DND-41 (cell line): ENCODE data around the gene FYB2.

Source experiments
- ATAC-seq: fragments of 200-7000 bp; cut with Tn5 transposase; 3 replicates; pipeline ENCODE4 v1.9.1; 2021; ENCODE audit warnings: low read depth; ENCODE audit not compliant: insufficient read depth
- DNase-seq: peaks from one replicate; pipeline ENCODE4 v3.0.0-alpha.2; 2020
- H2AFZ ChIP-seq: 2 replicates; pipeline ENCODE4 v1.6.0; 2012; ENCODE audit warnings: low read depth, low read length
- H3K27ac ChIP-seq: 2 replicates; pipeline ENCODE4 v1.5.1; 2012; ENCODE audit warnings: low read length, inconsistent platforms
- H3K27me3 ChIP-seq: fragments of 200-600 bp; sonication (generic); 2 replicates; pipeline ENCODE4 v1.6.0; 2012; ENCODE audit warnings: low read length, mild to moderate bottlenecking, inconsistent platforms; ENCODE audit not compliant: insufficient read depth, poor library complexity
- H3K36me3 ChIP-seq: 2 replicates; pipeline ENCODE4 v1.5.1; 2012; ENCODE audit warnings: low read length, inconsistent platforms; ENCODE audit not compliant: insufficient read depth
- H3K4me1 ChIP-seq: 2 replicates; pipeline ENCODE4 v1.5.1; 2012; ENCODE audit warnings: mild to moderate bottlenecking, low read length; ENCODE audit not compliant: insufficient read depth
- H3K4me2 ChIP-seq: 2 replicates; pipeline ENCODE4 v1.6.0; 2012; ENCODE audit warnings: mild to moderate bottlenecking, moderate library complexity, low read length, inconsistent platforms; ENCODE audit not compliant: insufficient read depth
- H3K4me3 ChIP-seq, 2 experiments: fragments of 200-600 bp in 1 of 2; shearing (Covaris generic) in 1 of 2; 2 replicates each; pipeline ENCODE4 v1.5.1; 2012 to 2016; ENCODE audit warnings: inconsistent platforms in 2 of 2, low read length in 2 of 2, mild to moderate bottlenecking in 2 of 2, low read depth in 1 of 2, moderate library complexity in 1 of 2
- H3K79me2 ChIP-seq: 2 replicates; pipeline ENCODE4 v1.6.0; 2012; ENCODE audit warnings: low read length, inconsistent platforms; ENCODE audit not compliant: insufficient read depth
- H3K9ac ChIP-seq: 2 replicates; pipeline ENCODE4 v1.6.0; 2012; ENCODE audit warnings: low read depth, mild to moderate bottlenecking, inconsistent platforms, low read length, moderate library complexity
- H3K9me3 ChIP-seq: 2 replicates; pipeline ENCODE4 v1.5.1; 2012; ENCODE audit warnings: low read length, moderate library complexity, mild to moderate bottlenecking, inconsistent platforms; ENCODE audit not compliant: insufficient read depth, severe bottlenecking
- H4K20me1 ChIP-seq: 2 replicates; pipeline ENCODE4 v1.6.0; 2012; ENCODE audit warnings: low read length; ENCODE audit not compliant: insufficient read depth
- CTCF ChIP-seq: IDR thresholded peaks from 2 replicates; pipeline ENCODE4 v1.5.1; 2012; ENCODE audit warnings: borderline replicate concordance, low read length, moderate library complexity, mild to moderate bottlenecking; ENCODE audit not compliant: poor library complexity, severe bottlenecking; ENCODE audit errors: extremely low read depth
- EZH2 ChIP-seq: IDR thresholded peaks from 3 replicates; pipeline ENCODE4 v1.6.1; 2012; ENCODE audit warnings: borderline replicate concordance, low read depth, mild to moderate bottlenecking, moderate library complexity, low read length, inconsistent platforms; ENCODE audit not compliant: severe bottlenecking

The FYB2 gene

DNA sequence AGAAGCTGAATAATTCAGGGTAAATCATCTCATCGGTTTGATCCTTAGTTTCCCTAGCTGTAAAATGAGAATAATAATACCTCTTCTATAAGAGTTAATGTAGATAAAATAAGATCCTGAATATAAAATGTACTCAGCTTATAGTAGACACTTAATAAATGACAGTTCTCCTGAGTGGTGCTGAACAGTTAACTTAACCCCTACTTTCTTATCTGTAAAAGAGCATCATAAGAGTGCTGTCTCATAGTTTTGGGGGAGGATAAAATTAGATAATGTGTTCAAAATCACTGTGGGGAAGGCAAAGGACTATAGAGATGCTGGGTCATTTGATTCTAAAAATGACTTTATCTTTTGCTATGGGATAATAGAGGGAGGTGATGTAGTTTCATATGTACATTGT lies 36.0 kb upstream of the FYB2 start:
- Histone ChIP-seq H2AFZ (no peak overlapping the region), H3K9me3 (no peaks in the 10 kb centered on the region), H3K79me2 (no peaks in the 10 kb centered on the region), H3K4me3 (no peak overlapping the region), H3K36me3 (no peaks in the 10 kb centered on the region), H3K4me1 (no peaks in the 10 kb centered on the region), H3K27ac (no peak overlapping the region), H3K4me2 (no peak overlapping the region), H4K20me1 (no peaks in the 10 kb centered on the region), H3K9ac (no peak overlapping the region), H3K27me3 (peaks cover under 1% of the 10 kb centered on the region)
- ATAC-seq (no peak), DNase-seq (no peak)
- TF ChIP-seq EZH2 (no peak), CTCF (no peak)

DNA sequence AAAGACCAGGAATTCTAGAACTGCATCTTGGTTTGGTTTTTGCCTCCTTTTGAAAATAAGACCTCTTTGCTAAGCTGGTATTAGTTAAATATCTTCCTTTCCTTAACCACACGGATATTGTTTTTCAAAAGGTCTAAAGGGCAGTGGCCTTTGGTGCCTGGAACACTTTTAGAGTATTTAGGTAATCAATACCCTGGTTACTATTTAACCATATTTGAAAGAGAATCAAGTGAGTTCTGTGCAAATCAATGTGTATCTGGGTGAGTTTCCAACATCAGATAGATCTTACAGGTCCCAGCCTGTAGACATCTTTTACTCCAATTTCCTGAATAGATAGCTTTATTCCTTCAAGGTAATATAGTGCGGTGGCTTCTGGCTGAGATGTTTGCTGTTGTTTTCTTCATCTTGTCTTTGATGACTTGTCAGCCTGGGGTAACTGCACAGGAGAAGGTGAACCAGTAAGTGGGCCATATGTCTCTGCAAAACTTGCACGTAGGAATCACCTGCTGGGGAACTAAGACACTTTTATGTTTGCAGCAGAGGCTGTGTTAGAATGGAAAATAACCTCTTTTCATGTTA lies 35.4 kb upstream of the FYB2 start, which contains the start of gene C8A:
Gene C8A (plus strand): TSS at position 277 of the 579 bp plus-strand sequence. CDS start 105 bp downstream, at position 382.
- H3K4me3 ChIP-seq = no peak within 1 kb of the TSS
- H3K9me3 ChIP-seq = no peaks in the 10 kb centered on the region
- TF ChIP-seq CTCF = no peak
- TF ChIP-seq EZH2 = no peak
- no peaks in the 10 kb centered on the region for H3K79me2 ChIP-seq
- no peaks in the 10 kb centered on the region for H3K4me1 ChIP-seq
- ATAC-seq = no peak
- DNase-seq = no peak
- no peak within 1 kb of the TSS for H3K27ac ChIP-seq
- no peak within 1 kb of the TSS for H2AFZ ChIP-seq
- no peaks in the 10 kb centered on the region for H4K20me1 ChIP-seq
- no peak within 1 kb of the TSS for H3K4me2 ChIP-seq
- no peaks in the 10 kb centered on the region for H3K27me3 ChIP-seq
- no peaks in the 10 kb centered on the region for H3K36me3 ChIP-seq
- H3K9ac ChIP-seq = no peak within 1 kb of the TSS

DNA sequence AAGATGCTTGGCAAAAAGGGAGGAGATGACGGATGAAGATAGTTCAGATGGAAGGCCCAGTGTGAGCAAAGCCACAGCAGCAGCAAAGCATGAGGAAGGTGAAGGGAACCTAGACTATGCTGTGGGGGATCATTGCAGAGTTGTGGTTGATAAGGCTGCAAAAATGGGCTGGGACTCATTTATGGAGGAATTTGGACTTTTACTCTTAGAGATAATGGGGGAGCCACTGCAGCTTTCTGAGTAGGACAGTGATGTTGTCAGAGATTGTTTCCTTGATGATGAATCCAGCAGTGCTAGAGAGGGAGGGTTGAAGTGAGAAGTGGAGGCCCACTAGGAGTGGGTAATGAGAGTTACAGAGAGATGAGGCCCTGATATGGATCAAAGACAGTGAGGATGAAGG lies 33.3 kb upstream of the FYB2 start:
- no peaks in the 10 kb centered on the region for H4K20me1 ChIP-seq
- H2AFZ ChIP-seq = no peak overlapping the region
- no peak overlapping the region for H3K4me3 ChIP-seq
- TF ChIP-seq EZH2 (no peak), CTCF (no peak)
- H3K27ac ChIP-seq = no peak overlapping the region
- H3K4me1 ChIP-seq = no peaks in the 10 kb centered on the region
- no peaks in the 10 kb centered on the region for H3K36me3 ChIP-seq
- no peak overlapping the region for H3K4me2 ChIP-seq
- H3K9me3 ChIP-seq = no peaks in the 10 kb centered on the region
- no peaks in the 10 kb centered on the region for H3K79me2 ChIP-seq
- no peaks in the 10 kb centered on the region for H3K27me3 ChIP-seq
- DNase-seq (no peak), ATAC-seq (no peak)
- no peak overlapping the region for H3K9ac ChIP-seq
